Rectal smooth muscle tissue (tissue), 1 donor: ENCODE data around the gene NDUFA3.
"Not testable (repeated sequence)": the region's sequence is repeated elsewhere in the genome, so short reads cannot be mapped to it uniquely, and the experiment has no call there.

Source experiments
- H3K27ac ChIP-seq: one replicate; pipeline ENCODE4 v1.7.0; 2013; ENCODE audit warnings: low read depth, low read length, inconsistent platforms
- H3K27me3 ChIP-seq: one replicate; pipeline ENCODE4 v1.7.0; 2013; ENCODE audit warnings: low read length; ENCODE audit not compliant: control insufficient read depth, insufficient read depth
- H3K36me3 ChIP-seq: one replicate; pipeline ENCODE4 v1.7.0; 2013; ENCODE audit warnings: low read length; ENCODE audit not compliant: control insufficient read depth, insufficient read depth
- H3K4me1 ChIP-seq: one replicate; pipeline ENCODE4 v1.7.0; 2013; ENCODE audit warnings: low read length; ENCODE audit not compliant: control insufficient read depth, insufficient read depth
- H3K4me3 ChIP-seq: one replicate; pipeline ENCODE4 v1.7.0; 2013; ENCODE audit warnings: low read length
- H3K9ac ChIP-seq: one replicate; pipeline ENCODE4 v1.7.0; 2013; ENCODE audit warnings: low read length

Gene NDUFA3

GRCh38 chr19:54095859-54096616 is 6.6 kb upstream of the NDUFA3 start:
- not testable (repeated sequence) for H3K36me3 ChIP-seq, H3K9ac ChIP-seq, H3K4me1 ChIP-seq, H3K27ac ChIP-seq
- Histone ChIP-seq H3K4me3 (peak overlapping the region; percentile 46), H3K27me3 (peaks cover 15% of the 10 kb centered on the region)

DNA sequence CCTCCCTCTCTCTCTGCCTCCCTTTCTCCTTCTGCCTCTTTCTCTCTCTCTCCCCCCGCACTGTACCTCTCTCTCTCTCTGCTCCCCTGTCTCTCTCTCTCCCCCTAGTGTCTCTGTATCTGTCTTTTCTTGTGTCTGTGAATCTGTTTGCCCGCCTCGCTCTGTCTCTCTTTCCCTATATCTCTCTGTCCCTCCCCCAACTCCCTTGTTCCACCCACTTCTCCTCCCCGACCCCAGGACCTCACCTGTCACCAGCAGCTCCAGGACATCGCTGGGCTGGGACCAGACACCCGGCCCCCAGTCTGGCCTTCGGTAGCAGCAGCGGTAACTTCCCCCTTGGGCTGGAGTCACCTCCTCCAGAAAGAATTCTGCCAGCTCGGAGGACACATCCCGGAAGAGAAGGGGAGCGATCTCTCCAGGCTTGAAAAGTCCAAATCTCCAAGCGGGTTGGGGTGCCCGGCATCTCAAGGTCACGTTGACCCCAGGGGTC is 6.0 kb upstream of the NDUFA3 start:
- H3K27ac ChIP-seq: no peak overlapping the region
- H3K9ac ChIP-seq: no peak overlapping the region
- peaks cover 15% of the 10 kb centered on the region for H3K27me3 ChIP-seq
- H3K4me1 ChIP-seq: peaks cover 3% of the 10 kb centered on the region
- H3K4me3 ChIP-seq: peak overlapping the region; percentile 41
- no peaks in the 10 kb centered on the region for H3K36me3 ChIP-seq

DNA sequence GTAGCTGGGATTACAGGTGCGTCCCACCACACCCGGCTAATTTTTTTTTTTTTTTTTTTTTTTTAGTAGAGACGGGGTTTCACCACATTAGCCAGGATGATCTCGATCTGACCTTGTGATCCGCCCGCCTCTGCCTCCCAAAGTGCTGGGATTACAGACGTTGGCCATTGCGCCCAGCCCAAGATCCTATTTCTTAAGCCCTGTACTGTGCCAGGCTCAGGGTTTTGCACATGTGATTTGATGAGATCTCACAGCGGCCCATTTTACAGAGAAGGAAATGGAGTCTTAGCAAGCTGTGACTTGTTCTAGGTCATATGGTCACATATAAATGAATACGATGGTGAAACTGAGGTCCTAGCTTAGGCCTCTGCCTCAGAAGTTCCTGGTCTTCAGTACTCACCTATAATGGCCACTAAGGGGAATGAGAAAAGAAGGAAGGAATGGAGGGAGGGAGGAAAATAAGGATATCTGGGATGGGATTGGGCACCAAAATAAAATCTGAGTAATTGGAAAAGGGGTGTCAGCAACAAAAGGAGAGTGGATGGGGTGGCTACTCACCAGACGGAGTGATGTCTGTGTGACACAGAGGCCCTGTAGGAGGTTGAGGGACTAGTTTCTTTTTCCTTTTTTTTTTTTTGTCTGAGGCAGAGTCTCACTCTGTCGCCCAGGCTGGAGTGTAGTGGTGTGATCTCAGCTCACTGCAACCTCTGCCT is 3.3 kb upstream of the NDUFA3 start:
- no peak overlapping the region for H3K9ac ChIP-seq
- H3K27ac ChIP-seq: no peak overlapping the region
- H3K36me3 ChIP-seq: no peaks in the 10 kb centered on the region
- H3K27me3 ChIP-seq: peaks cover 15% of the 10 kb centered on the region
- H3K4me3 ChIP-seq: no peak overlapping the region
- H3K4me1 ChIP-seq: peaks cover 5% of the 10 kb centered on the region

DNA sequence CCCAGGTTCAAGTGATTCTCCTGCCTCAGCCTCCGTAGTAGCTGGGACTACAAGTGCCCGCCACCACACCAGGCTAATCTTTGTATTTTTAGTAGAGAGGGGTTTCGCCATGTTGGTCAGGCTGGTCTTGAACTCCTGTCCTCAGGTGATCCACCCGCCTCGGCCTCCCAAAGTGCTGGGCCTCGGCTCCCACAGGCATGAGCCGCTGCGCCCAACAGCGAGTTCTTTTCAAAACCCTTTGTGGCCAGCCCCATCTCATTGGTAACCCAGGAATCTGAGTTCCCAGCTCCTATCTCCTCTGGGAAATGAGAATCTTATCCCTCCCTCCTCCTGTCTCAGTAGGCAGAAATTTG is 2.8 kb upstream of the NDUFA3 start:
- H3K4me3 ChIP-seq, H3K27ac ChIP-seq, H3K27me3 ChIP-seq, H3K9ac ChIP-seq, H3K36me3 ChIP-seq, H3K4me1 ChIP-seq: not testable (repeated sequence)

- peaks cover 4% of the 10 kb centered on the region for H3K4me1 ChIP-seq
- no peak within 1 kb of the TSS for H3K4me3 ChIP-seq
- peaks cover 7% of the 10 kb centered on the region for H3K27me3 ChIP-seq
- no peak within 1 kb of the TSS for H3K9ac ChIP-seq
- H3K36me3 ChIP-seq: peaks cover under 1% of the 10 kb centered on the region
- H3K27ac ChIP-seq: no peak within 1 kb of the TSS
These were observed 2.1 kb upstream of the NDUFA3 start, which contains the start of gene OSCAR for GRCh38 chr19:54100561-54100960. OSCAR (minus strand) TSS chr19:54100803; CDS start chr19:54100792, 11 bp downstream.

GRCh38 chr19:54104998-54105715 is 2.5 kb downstream of the NDUFA3 start:
- Histone ChIP-seq H3K4me3 (no peak overlapping the region), H3K4me1 (peaks cover 2% of the 10 kb centered on the region), H3K36me3 (peaks cover 36% of the 10 kb centered on the region)

GRCh38 chr19:54105796-54106195 is 3.1 kb downstream of the NDUFA3 start:
- no peaks in the 10 kb centered on the region for H3K27me3 ChIP-seq
- H3K9ac ChIP-seq: no peak overlapping the region
- H3K4me3 ChIP-seq: no peak overlapping the region
- peaks cover 38% of the 10 kb centered on the region for H3K36me3 ChIP-seq
- peaks cover 2% of the 10 kb centered on the region for H3K4me1 ChIP-seq
- no peak overlapping the region for H3K27ac ChIP-seq

More at GRCh38 chr19:54104998-54105715, 2.5 kb downstream of the NDUFA3 start:
- H3K27ac ChIP-seq: no peak overlapping the region
- H3K9ac ChIP-seq: no peak overlapping the region
- no peaks in the 10 kb centered on the region for H3K27me3 ChIP-seq

DNA sequence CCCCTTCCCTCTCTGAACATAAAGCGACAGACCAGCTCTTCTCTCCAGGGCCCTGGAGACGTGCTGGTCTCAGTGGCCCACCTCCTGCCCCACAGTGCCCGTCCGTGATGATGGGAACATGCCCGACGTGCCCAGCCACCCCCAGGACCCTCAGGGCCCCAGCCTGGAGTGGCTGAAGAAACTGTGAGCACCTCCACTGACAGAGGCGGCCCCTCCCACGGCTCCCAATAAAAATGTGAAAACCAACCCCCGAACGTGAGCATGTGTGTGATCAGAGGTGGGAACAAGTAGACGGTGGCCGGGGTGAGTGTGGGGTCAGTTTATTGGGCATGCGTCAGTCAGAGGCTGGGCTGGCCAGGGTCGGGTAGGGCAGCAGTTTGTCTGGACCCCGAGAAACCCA is 4.1 kb downstream of the NDUFA3 start:
- no peaks in the 10 kb centered on the region for H3K27me3 ChIP-seq
- no peak overlapping the region for H3K27ac ChIP-seq
- no peak overlapping the region for H3K9ac ChIP-seq
- H3K36me3 ChIP-seq: peaks cover 42% of the 10 kb centered on the region
- H3K4me1 ChIP-seq: peaks cover 2% of the 10 kb centered on the region
- no peak overlapping the region for H3K4me3 ChIP-seq

GRCh38 chr19:54107876-54108490 is 5.3 kb downstream of the NDUFA3 start:
- no peak overlapping the region for H3K4me3 ChIP-seq
- H3K36me3 ChIP-seq: peaks cover 42% of the 10 kb centered on the region
- H3K9ac ChIP-seq: no peak overlapping the region
- no peaks in the 10 kb centered on the region for H3K27me3 ChIP-seq
- H3K4me1 ChIP-seq: peaks cover 2% of the 10 kb centered on the region
- no peak overlapping the region for H3K27ac ChIP-seq

- H3K9ac ChIP-seq: no peak overlapping the region
- no peak overlapping the region for H3K27ac ChIP-seq
- no peaks in the 10 kb centered on the region for H3K27me3 ChIP-seq
- H3K36me3 ChIP-seq: peaks cover 42% of the 10 kb centered on the region
- peaks cover under 1% of the 10 kb centered on the region for H3K4me1 ChIP-seq
- no peak overlapping the region for H3K4me3 ChIP-seq
These were observed 5.8 kb downstream of the NDUFA3 start for GRCh38 chr19:54108496-54108895.

- Histone ChIP-seq H3K4me3 (no peak overlapping the region), H3K36me3 (peaks cover 42% of the 10 kb centered on the region), H3K4me1 (peaks cover 5% of the 10 kb centered on the region), H3K27ac (no peak overlapping the region), H3K27me3 (no peaks in the 10 kb centered on the region), H3K9ac (no peak overlapping the region)
These were observed 7.0 kb downstream of the NDUFA3 start for GRCh38 chr19:54109651-54110050.
